HepG2 (cell line): ENCODE data around the gene ZNF213. TPM values are rescaled to one million over a fixed set of nuclear protein-coding genes. Genes with fewer than 3 reads are reported as not detected.
A peak's percentile ranks its signal among the peaks of the same experiment; 100 is the strongest.

Experiments
- AKAP8 ChIP-seq: sonication (generic); formaldehyde crosslinking; IDR thresholded peaks from 2 replicates; pipeline ENCODE4 v1.5.1; 2020; ENCODE audit warnings: mild to moderate bottlenecking, missing genetic modification reagents
- ATF3 ChIP-seq: sonication (generic); formaldehyde crosslinking; IDR thresholded peaks from 2 replicates; pipeline ENCODE4 v1.4.0; 2020; ENCODE audit warnings: missing genetic modification reagents
- BRD4 ChIP-seq: sonication (generic); formaldehyde crosslinking; IDR thresholded peaks from 2 replicates; pipeline ENCODE4 v1.4.0; 2020; ENCODE audit warnings: missing genetic modification reagents
- CREBL2 ChIP-seq: sonication (generic); formaldehyde crosslinking; IDR thresholded peaks from 2 replicates; pipeline ENCODE4 v1.8.1; 2023; ENCODE audit warnings: missing genetic modification reagents, mild to moderate bottlenecking, borderline replicate concordance
- DBP ChIP-seq: sonication (generic); formaldehyde crosslinking; IDR thresholded peaks from 2 replicates; pipeline ENCODE4 v1.4.0; 2020; ENCODE audit warnings: missing genetic modification reagents; ENCODE audit errors: not compliant biosample characterization
- FOSL2 ChIP-seq: sonication (generic); formaldehyde crosslinking; IDR thresholded peaks from 2 replicates; pipeline ENCODE4 v1.4.0; 2020; ENCODE audit warnings: missing genetic modification reagents
- FOXM1 ChIP-seq: sonication (generic); formaldehyde crosslinking; IDR thresholded peaks from 2 replicates; pipeline ENCODE4 v1.5.0; 2020; ENCODE audit warnings: missing genetic modification reagents
- GATAD1 ChIP-seq: IDR thresholded peaks from 2 replicates; pipeline ENCODE4 v1.6.1; 2016; ENCODE audit warnings: missing genetic modification reagents, missing compliant biosample characterization
- GATAD2A ChIP-seq: IDR thresholded peaks from 2 replicates; pipeline ENCODE4 v1.6.1; 2016
- GTF3A ChIP-seq: sonication (generic); formaldehyde crosslinking; conservative IDR thresholded peaks from 2 replicates; pipeline ENCODE4 v1.4.0; 2020; ENCODE audit warnings: mild to moderate bottlenecking, missing genetic modification reagents
- HNRNPLL ChIP-seq: fragments of 200-400 bp; formaldehyde crosslinking; IDR thresholded peaks from 2 replicates; pipeline ENCODE4 v1.6.1; 2017; ENCODE audit warnings: mild to moderate bottlenecking, low read depth, low read length; ENCODE audit not compliant: poor library complexity, severe bottlenecking
- IRF9 ChIP-seq: sonication (generic); formaldehyde crosslinking; IDR thresholded peaks from 2 replicates; pipeline ENCODE4 v1.8.0; 2022; ENCODE audit warnings: missing genetic modification reagents, mild to moderate bottlenecking, borderline replicate concordance
- NFE2L2 ChIP-seq: fragments of 150-350 bp; IDR thresholded peaks from 2 replicates; pipeline ENCODE4 v1.6.1; 2014; ENCODE audit warnings: low read length
- PHF5A ChIP-seq: IDR thresholded peaks from one replicate; pipeline ENCODE4 v1.6.1; 2018; ENCODE audit warnings: low read depth, missing genetic modification reagents; ENCODE audit not compliant: unreplicated experiment
- PITX1 ChIP-seq: sonication (generic); formaldehyde crosslinking; IDR thresholded peaks from 2 replicates; pipeline ENCODE4 v1.5.1; 2020; ENCODE audit warnings: mild to moderate bottlenecking, missing genetic modification reagents
- RBAK ChIP-seq: sonication (generic); formaldehyde crosslinking; IDR thresholded peaks from 2 replicates; pipeline ENCODE4 v1.5.1; 2020; ENCODE audit warnings: mild to moderate bottlenecking, missing genetic modification reagents
- RBM39 ChIP-seq: fragments of 200-400 bp; formaldehyde crosslinking; IDR thresholded peaks from one replicate; pipeline ENCODE4 v1.6.1; 2018; ENCODE audit warnings: antibody characterized with exemption, mild to moderate bottlenecking, low read depth, low read length; ENCODE audit not compliant: poor library complexity, severe bottlenecking
- SAP130 ChIP-seq: IDR thresholded peaks from 2 replicates; pipeline ENCODE4 v1.6.1; 2016; ENCODE audit warnings: low read depth
- SNAPC5 ChIP-seq: sonication (generic); formaldehyde crosslinking; IDR thresholded peaks from 2 replicates; pipeline ENCODE4 v1.8.1; 2023; ENCODE audit warnings: mild to moderate bottlenecking, missing genetic modification reagents, borderline replicate concordance
- ZBTB1 ChIP-seq: sonication (generic); formaldehyde crosslinking; IDR thresholded peaks from 2 replicates; pipeline ENCODE4 v1.4.0; 2020; ENCODE audit warnings: missing genetic modification reagents, borderline replicate concordance
- ZNF251 ChIP-seq: sonication (generic); formaldehyde crosslinking; IDR thresholded peaks from 2 replicates; pipeline ENCODE4 v1.9.0; 2021; ENCODE audit warnings: mild to moderate bottlenecking, missing genetic modification reagents
- ZNF350 ChIP-seq: sonication (generic); formaldehyde crosslinking; IDR thresholded peaks from 2 replicates; pipeline ENCODE4 v1.4.0; 2020; ENCODE audit warnings: mild to moderate bottlenecking, low read depth, missing genetic modification reagents, borderline replicate concordance
- ZNF44 ChIP-seq: sonication (generic); formaldehyde crosslinking; IDR thresholded peaks from 2 replicates; pipeline ENCODE4 v1.5.1; 2020; ENCODE audit warnings: mild to moderate bottlenecking, missing genetic modification reagents
- ZNF460 ChIP-seq: sonication (generic); formaldehyde crosslinking; IDR thresholded peaks from 2 replicates; pipeline ENCODE4 v1.5.1; 2020; ENCODE audit warnings: missing genetic modification reagents, mild to moderate bottlenecking, borderline replicate concordance
- ZNF576 ChIP-seq: sonication (generic); formaldehyde crosslinking; IDR thresholded peaks from 2 replicates; pipeline ENCODE4 v1.4.0; 2020; ENCODE audit warnings: mild to moderate bottlenecking, missing genetic modification reagents
- ZNF619 ChIP-seq: sonication (generic); formaldehyde crosslinking; IDR thresholded peaks from 2 replicates; pipeline ENCODE4 v1.4.0; 2020; ENCODE audit warnings: mild to moderate bottlenecking, missing genetic modification reagents
- ZNF7 ChIP-seq: IDR thresholded peaks from 2 replicates; pipeline ENCODE4 v1.6.1; 2016; ENCODE audit warnings: missing biosample characterization, missing genetic modification reagents
- ZNF775 ChIP-seq: sonication (generic); formaldehyde crosslinking; IDR thresholded peaks from 2 replicates; pipeline ENCODE4 v1.4.0; 2020; ENCODE audit warnings: missing genetic modification reagents, mild to moderate bottlenecking, moderate library complexity, borderline replicate concordance
- ZSCAN20 ChIP-seq: sonication (generic); formaldehyde crosslinking; IDR thresholded peaks from 2 replicates; pipeline ENCODE4 v1.4.0; 2020; ENCODE audit warnings: missing genetic modification reagents, mild to moderate bottlenecking, borderline replicate concordance
- polyA plus RNA-seq, 8 experiments: library from polyadenylated mRNA; depleted of rRNA in 3 of 8; stranded (reverse) in 7 of 8; unstranded in 1 of 8; fragments of >200 nt; fragmentation: Illumina TruSeq in 4 of 8; extraction: Trizol in 4 of 8; gene quantifications; 2 replicates each; pipeline versions ENCODE4 v1.2.1 to v1.2.3, GENCODE V29; 2011 to 2016; ENCODE audit warnings: low read depth in 4 of 8, missing spikeins in 1 of 8, mixed read lengths in 1 of 8; ENCODE audit not compliant: insufficient read depth in 1 of 8
- total RNA-seq, 5 experiments: library from RNA; depleted of rRNA; stranded (reverse); fragments of >200 nt; fragmentation: Illumina TruSeq; extraction: Trizol; gene quantifications; 2 replicates each; pipeline ENCODE4 v1.2.3, GENCODE V29; 2016; ENCODE audit warnings: low read depth in 1 of 5

ZNF213 gene
- total and polyA plus RNA-seq, 2 of the 13 experiments (the other 11 are each of a cell fraction or from before 2014, with no cell fraction given) = 0.59 to 0.97 TPM

GRCh38 chr16:3187798-3188674 lies 53.2 kb downstream of the ZNF213 start, which contains the start of gene OR1F1 (continued):
- TF ChIP-seq ZNF576 (CRISPR knock-in tag) (no peak), ZNF7 (no peak), ZSCAN20 (CRISPR knock-in tag) (no peak), GATAD2A (CRISPR knock-in tag) (no peak), ZNF460 (CRISPR knock-in tag) (no peak), ZBTB1 (CRISPR knock-in tag) (no peak), CREBL2 (no peak), GTF3A (CRISPR knock-in tag) (0 out of 2 replicates have a peak, but pooled peaks have one; percentile 28), PHF5A (CRISPR knock-in tag) (no peak), ZNF44 (CRISPR knock-in tag) (no peak), FOXM1 (CRISPR knock-in tag) (no peak), ZNF350 (CRISPR knock-in tag) (peak; percentile 36; the same call in 1 of the 2 replicates), DBP (CRISPR knock-in tag) (no peak), AKAP8 (CRISPR knock-in tag) (no peak), FOSL2 (0 out of 2 replicates have a peak, but pooled peaks have one; percentile 11), HNRNPLL (peak; percentile 68), ATF3 (no peak), RBM39 (no peak), SAP130 (peak; percentile 37; the same call in 1 of the 2 replicates), GATAD1 (0 out of 2 replicates have a peak, but pooled peaks have one; percentile 41), ZNF619 (CRISPR knock-in tag) (no peak), NFE2L2 (no peak), ZNF775 (CRISPR knock-in tag) (peak; percentile 86; the same call in 1 of the 2 replicates), ZNF251 (CRISPR knock-in tag) (no peak), PITX1 (peak; percentile 31; the same call in 1 of the 2 replicates), BRD4 (CRISPR knock-in tag) (no peak), IRF9 (CRISPR knock-in tag) (0 out of 2 replicates have a peak, but pooled peaks have one; percentile 15), SNAPC5 (CRISPR knock-in tag) (no peak), RBAK (CRISPR knock-in tag) (no peak)
